Left lung (tissue), 10 donors: ENCODE data around the gene CTDSPL. TPM values are rescaled to one million over a fixed set of nuclear protein-coding genes. Genes with fewer than 3 reads are reported as not detected.

Experiments
- ATAC-seq: fragments of 200-7000 bp; cut with Tn5 transposase; one replicate; pipeline ENCODE4 v1.9.1; 2020; ENCODE audit warnings: moderate library complexity
- DNase-seq, 4 donors: peaks; one replicate each; pipeline ENCODE4 v3.0.0-alpha.2; 2013 to 2020
- H3K27ac ChIP-seq, 2 donors: fragments of 200-600 bp; sonication (generic) in 1 of 2; one replicate each; pipeline versions ENCODE4 v1.5.0 to v1.8.0; 2020 to 2021
- H3K27me3 ChIP-seq, 2 donors: fragments of 200-600 bp; sonication (generic) in 1 of 2; one replicate each; pipeline versions ENCODE4 v1.5.0 to v1.8.0; 2020 to 2021
- H3K36me3 ChIP-seq, 2 donors: fragments of 200-600 bp; sonication (generic) in 1 of 2; one replicate each; pipeline versions ENCODE4 v1.5.0 to v1.8.0; 2020 to 2021
- H3K4me1 ChIP-seq, 2 donors: fragments of 200-600 bp; one replicate each; pipeline ENCODE4 v1.8.0; 2021
- H3K4me3 ChIP-seq, 2 donors: fragments of 200-600 bp; sonication (generic) in 1 of 2; one replicate each; pipeline versions ENCODE4 v1.5.0 to v1.8.0; 2020 to 2021; ENCODE audit warnings: mild to moderate bottlenecking in 1 of 2
- H3K9me3 ChIP-seq, 2 donors: fragments of 200-600 bp; sonication (generic) in 1 of 2; one replicate each; pipeline versions ENCODE4 v1.5.0 to v1.8.0; 2020 to 2021
- CTCF ChIP-seq, 2 donors: fragments of 200-600 bp; sonication (generic) in 1 of 2; IDR thresholded peaks; one replicate each; pipeline versions ENCODE4 v1.5.0 to v1.8.0; 2021; ENCODE audit warnings: antibody characterized with exemption in 2 of 2
- intact Hi-C, 2 donors: fragments of 100-400 bp; cut with DNase I; formaldehyde crosslinking; loops; one replicate each; pipeline versions ENCODE4 v1.11.2 to v1.14.2; 2022
- polyA plus RNA-seq, 6 donors: library from polyadenylated mRNA; unstranded; fragments of 120-200 nt; gene quantifications; one replicate each; pipeline ENCODE4 v1.2.1, GENCODE V29; 2013; ENCODE audit not compliant: insufficient read length in 6 of 6
- total RNA-seq, 2 donors: library from RNA; stranded (reverse); fragmentation: NEBNext Ultra II Directional; extraction: Animal tissue kit (Norgen Biotek cat#: 25700); gene quantifications; one replicate each; pipeline ENCODE4 v1.2.1, GENCODE V29; 2021
- donor health status: DM: no; HTN: yes; CAD: no.
- donor health status: DM: no; HTN: no; CAD: no.

CTDSPL gene
- total and polyA plus RNA-seq, 8 donors: 46.9 to 122 (median 115) TPM

GRCh38 chr3:37973246-37974054, 111.8 kb downstream of the CTDSPL start:
- intact Hi-C loops: no loop called here
- Histone ChIP-seq H3K27ac (no peak overlapping the region), H3K9me3 (no peaks in the 10 kb centered on the region), H3K4me3 (no peak overlapping the region), H3K36me3 (peaks cover 0 to 14% of the 10 kb centered on the region in 2 donors), H3K4me1 (peaks cover 0 to 17% of the 10 kb centered on the region in 2 donors), H3K27me3 (no peaks in the 10 kb centered on the region)
- no peak for ATAC-seq
- DNase-seq: no peak
- no peak for TF ChIP-seq CTCF (IDR thresholded peaks at IDR 0.05)

- peak; percentile 96 for ATAC-seq
- peak; percentile 75 to 94 for TF ChIP-seq CTCF (IDR thresholded peaks at IDR 0.05)
- Histone ChIP-seq H3K4me1 (peaks cover 0 to 15% of the 10 kb centered on the region in 2 donors), H3K36me3 (peaks cover 0 to 14% of the 10 kb centered on the region in 2 donors), H3K27me3 (no peaks in the 10 kb centered on the region), H3K4me3 (no peak overlapping the region), H3K9me3 (no peaks in the 10 kb centered on the region), H3K27ac (no peak overlapping the region)
- intact Hi-C loops: no loop called here
- DNase-seq: peak in 3 of 4 donors; percentile 65 to 90 (median 71)
Measured at GRCh38 chr3:37974121-37975083, 112.7 kb downstream of the CTDSPL start.

GRCh38 chr3:37979541-37980461, 118.1 kb downstream of the CTDSPL start:
- peak; percentile 57 for ATAC-seq

More at GRCh38 chr3:37979541-37980461, 118.1 kb downstream of the CTDSPL start:
- Histone ChIP-seq H3K36me3 (peaks cover 0 to 26% of the 10 kb centered on the region in 2 donors), H3K4me3 (no peak overlapping the region), H3K27me3 (no peaks in the 10 kb centered on the region), H3K27ac (peak overlapping the region in 1 of 2 donors; percentile 89), H3K4me1 (peaks cover 0 to 41% of the 10 kb centered on the region in 2 donors), H3K9me3 (no peaks in the 10 kb centered on the region)
- no peak for DNase-seq
- no peak for TF ChIP-seq CTCF (IDR thresholded peaks at IDR 0.05)
- intact Hi-C loops: no loop called here
